Ishikawa (cell line): ENCODE data around the gene PCSK4.
A peak's percentile ranks its signal among the peaks of the same experiment; 100 is the strongest.

Experiments used
- CEBPB ChIP-seq: IDR thresholded peaks from 2 replicates; pipeline ENCODE4 v1.6.1; 2012
- CREB1 ChIP-seq: IDR thresholded peaks from 2 replicates; pipeline ENCODE4 v1.6.1; 2012; ENCODE audit warnings: low read depth
- EGR1 ChIP-seq: IDR thresholded peaks from 2 replicates; pipeline ENCODE4 v1.6.1; 2012
- EP300 ChIP-seq: IDR thresholded peaks from 2 replicates; pipeline ENCODE4 v1.6.1; 2012; ENCODE audit warnings: borderline replicate concordance
- FOXM1 ChIP-seq: IDR thresholded peaks from 2 replicates; pipeline ENCODE4 v1.6.1; 2012; ENCODE audit warnings: low read depth, borderline replicate concordance
- NFIC ChIP-seq: IDR thresholded peaks from 2 replicates; pipeline ENCODE4 v1.6.1; 2012
- RAD21 ChIP-seq: IDR thresholded peaks from 2 replicates; pipeline ENCODE4 v1.6.1; 2012; ENCODE audit warnings: low read depth
- TAF1 ChIP-seq: IDR thresholded peaks from 2 replicates; pipeline ENCODE4 v1.6.1; 2012; ENCODE audit warnings: low read depth, mild to moderate bottlenecking
- TCF12 ChIP-seq: IDR thresholded peaks from 2 replicates; pipeline ENCODE4 v1.6.1; 2012; ENCODE audit warnings: low read depth
- TEAD4 ChIP-seq: IDR thresholded peaks from 2 replicates; pipeline ENCODE4 v1.6.1; 2012
- YY1 ChIP-seq: IDR thresholded peaks from 2 replicates; pipeline ENCODE4 v1.6.1; 2012; ENCODE audit warnings: low read depth
- ZBTB7A ChIP-seq: IDR thresholded peaks from 2 replicates; pipeline ENCODE4 v1.6.1; 2012; ENCODE audit warnings: low read depth
- TF ChIP-seq, protein P1 (sequence below): IDR thresholded peaks from 2 replicates; pipeline ENCODE4 v1.6.1; 2012
- TF ChIP-seq, protein P2 (sequence below): IDR thresholded peaks from 2 replicates; pipeline ENCODE4 v1.6.1; 2012

The PCSK4 gene

DNA sequence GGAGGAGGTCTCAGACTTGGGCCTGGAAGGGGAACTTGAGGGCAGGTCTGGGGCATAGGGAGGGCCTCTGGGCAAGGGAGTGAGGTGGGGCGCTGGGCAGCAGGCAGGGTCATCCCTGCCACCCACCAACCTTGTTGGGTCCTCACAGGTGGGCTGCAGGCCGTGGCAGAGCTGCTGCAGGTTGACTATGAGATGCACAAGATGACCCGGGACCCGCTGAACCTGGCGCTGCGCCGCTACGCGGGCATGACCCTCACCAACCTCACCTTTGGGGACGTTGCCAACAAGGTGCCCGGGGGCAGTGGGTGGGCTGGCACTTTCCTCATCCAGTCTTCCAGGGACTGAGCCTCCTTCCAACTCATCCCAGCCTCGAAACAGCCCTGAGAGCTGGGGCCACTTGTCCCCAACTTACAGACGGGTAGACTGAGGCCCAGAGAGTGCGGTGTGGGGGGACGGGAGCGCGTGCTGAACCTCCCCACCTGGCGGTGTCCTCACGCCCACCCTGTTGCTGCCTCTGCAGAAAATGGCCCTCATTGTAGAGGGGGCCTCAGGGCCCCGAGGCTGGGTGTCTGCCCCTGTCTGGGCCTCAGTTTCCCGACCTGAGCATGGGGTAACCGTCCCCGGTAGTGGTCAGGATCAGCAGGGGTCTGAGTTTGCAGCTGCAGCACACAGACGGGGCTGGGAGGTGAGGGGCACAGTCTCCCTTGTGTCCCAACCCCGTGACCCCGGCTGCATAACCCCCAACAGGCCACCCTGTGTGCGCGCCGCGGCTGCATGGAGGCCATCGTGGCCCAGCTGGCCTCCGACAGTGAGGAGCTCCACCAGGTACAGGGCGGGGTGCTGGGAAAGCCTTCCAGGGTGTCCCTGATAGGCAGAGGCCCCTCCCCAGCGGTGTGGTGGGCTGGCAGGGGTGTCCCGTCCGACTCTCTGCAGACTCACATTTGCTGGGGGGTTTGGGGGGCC is 29.8 kb downstream of the PCSK4 start:
- TF ChIP-seq CREB1 (no peak), ZBTB7A (no peak), TCF12 (no peak), EGR1 (no peak), TAF1 (no peak), FOXM1 (no peak)
- TF ChIP-seq, protein P1, sequence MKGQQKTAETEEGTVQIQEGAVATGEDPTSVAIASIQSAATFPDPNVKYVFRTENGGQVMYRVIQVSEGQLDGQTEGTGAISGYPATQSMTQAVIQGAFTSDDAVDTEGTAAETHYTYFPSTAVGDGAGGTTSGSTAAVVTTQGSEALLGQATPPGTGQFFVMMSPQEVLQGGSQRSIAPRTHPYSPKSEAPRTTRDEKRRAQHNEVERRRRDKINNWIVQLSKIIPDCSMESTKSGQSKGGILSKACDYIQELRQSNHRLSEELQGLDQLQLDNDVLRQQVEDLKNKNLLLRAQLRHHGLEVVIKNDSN: no peak

DNA sequence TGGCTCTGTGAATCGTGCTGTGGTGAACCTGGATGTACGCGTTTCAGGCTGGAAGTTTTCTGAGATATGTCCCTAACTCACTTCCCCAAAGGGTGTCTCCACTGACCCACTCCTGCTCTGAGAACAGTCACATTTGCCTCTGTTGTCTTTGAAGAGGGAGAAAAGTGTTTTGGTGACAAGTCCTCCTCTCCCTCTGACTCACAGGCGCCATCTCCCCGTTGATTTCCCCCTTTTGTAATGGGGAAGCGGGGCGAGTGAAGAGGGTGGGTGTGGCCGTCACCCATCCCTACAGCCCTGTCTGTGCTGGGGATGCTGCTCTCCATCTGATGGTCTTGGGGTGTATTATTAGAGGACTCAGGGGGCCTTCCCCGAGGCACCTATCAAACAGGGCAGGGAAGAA is 30.7 kb downstream of the PCSK4 start:
- TF ChIP-seq, protein P2, sequence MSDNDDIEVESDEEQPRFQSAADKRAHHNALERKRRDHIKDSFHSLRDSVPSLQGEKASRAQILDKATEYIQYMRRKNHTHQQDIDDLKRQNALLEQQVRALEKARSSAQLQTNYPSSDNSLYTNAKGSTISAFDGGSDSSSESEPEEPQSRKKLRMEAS: no peak
- no peak for TF ChIP-seq EP300

DNA sequence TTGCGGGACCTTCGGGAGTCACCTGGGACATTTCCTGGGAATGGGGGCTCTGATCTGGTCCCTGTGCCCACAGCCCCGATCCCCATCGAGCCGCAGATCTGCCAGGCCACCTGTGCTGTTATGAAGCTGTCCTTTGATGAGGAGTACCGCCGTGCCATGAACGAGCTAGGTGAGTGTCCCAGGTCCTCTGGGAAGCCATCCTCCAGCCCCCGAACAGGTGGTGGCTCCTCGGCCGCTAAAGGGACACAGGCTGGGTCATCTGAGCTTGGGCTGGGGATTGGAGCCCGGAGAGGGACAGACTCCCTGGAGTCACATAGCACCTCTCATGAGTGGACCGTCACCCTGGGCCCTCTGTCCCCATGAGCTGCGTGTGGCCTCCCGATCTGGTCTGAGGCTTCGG is 32.3 kb downstream of the PCSK4 start:
- TF ChIP-seq NFIC (no peak), CEBPB (no peak), FOXM1 (no peak), EGR1 (no peak), TCF12 (no peak), YY1 (no peak), ZBTB7A (no peak), RAD21 (no peak), TEAD4 (no peak)

DNA sequence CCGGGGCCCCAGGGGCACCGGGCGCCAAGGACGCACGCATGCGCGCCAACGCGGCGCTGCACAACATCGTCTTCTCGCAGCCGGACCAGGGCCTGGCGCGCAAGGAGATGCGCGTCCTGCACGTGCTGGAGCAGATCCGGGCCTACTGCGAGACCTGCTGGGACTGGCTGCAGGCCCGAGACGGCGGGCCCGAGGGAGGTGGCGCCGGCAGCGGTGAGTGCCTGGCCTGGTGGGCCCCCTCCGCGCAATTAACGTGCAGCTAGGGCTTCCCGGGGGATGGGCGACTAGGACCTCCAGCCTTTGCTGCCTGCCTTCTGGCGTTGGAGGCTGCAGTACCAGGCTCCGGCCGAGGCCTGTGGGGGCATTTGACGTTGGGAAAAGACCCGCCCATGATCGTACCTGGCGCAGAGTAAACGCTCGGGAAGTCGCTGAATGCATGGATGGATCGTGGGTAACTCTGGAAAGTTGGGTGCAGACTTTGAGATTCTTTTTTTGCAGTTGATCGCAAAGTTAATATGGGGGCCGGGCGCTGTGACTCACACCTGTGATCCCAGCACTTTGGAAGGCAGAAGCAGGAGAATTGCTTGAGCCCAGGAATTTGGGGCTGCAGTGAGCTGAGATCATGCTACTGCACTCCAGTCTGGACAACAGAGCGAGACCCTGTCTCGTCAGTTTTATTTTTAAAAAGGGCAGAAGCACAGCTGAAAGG is 33.0 kb downstream of the PCSK4 start:
- TF ChIP-seq RAD21 (no peak), TCF12 (no peak), FOXM1 (no peak), EGR1 (no peak), CEBPB (no peak), NFIC (no peak), CREB1 (no peak), YY1 (no peak), EP300 (no peak)
- TF ChIP-seq, protein P2: no peak
- TF ChIP-seq, protein P1: no peak

DNA sequence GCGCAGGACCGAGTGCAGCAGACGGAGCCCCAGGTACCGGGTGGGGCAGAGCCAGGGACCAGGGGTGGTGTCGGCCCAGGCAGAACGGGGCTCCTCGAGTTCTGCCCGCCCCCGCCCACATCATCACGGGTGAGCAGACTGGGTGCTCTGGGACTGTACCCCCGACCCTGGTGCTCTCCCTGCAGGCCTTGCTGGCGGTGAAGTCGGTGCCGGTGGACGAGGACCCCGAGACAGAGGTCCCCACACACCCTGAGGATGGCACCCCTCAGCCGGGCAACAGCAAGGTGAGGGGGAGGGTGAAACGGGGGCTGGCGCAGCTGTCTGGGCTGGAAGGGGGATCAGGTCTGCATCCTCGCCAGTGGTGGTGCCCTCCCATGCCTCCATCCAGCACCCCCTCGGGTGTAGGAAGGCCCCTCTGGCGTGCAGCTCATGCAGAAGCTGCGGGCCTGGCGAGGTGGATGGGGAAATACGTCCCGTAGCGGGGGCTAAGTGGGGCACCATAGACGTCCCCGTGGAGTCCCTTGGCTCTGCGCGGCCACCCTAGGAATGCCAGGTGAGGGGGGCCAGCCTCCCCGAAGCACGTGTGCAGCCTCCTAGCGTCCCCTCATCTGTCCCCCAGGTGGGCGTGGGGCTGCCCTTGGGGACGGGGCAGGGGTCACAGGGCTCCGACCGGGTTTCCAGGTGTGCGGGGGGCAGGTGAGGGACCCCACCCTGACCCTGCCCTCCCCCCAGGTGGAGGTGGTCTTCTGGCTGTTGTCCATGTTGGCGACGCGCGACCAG is 33.8 kb downstream of the PCSK4 start:
- no peak for TF ChIP-seq YY1
- no peak for TF ChIP-seq NFIC
- 0 out of 2 replicates have a peak, but pooled peaks have one; percentile 11 for TF ChIP-seq TCF12
- no peak for TF ChIP-seq FOXM1

DNA sequence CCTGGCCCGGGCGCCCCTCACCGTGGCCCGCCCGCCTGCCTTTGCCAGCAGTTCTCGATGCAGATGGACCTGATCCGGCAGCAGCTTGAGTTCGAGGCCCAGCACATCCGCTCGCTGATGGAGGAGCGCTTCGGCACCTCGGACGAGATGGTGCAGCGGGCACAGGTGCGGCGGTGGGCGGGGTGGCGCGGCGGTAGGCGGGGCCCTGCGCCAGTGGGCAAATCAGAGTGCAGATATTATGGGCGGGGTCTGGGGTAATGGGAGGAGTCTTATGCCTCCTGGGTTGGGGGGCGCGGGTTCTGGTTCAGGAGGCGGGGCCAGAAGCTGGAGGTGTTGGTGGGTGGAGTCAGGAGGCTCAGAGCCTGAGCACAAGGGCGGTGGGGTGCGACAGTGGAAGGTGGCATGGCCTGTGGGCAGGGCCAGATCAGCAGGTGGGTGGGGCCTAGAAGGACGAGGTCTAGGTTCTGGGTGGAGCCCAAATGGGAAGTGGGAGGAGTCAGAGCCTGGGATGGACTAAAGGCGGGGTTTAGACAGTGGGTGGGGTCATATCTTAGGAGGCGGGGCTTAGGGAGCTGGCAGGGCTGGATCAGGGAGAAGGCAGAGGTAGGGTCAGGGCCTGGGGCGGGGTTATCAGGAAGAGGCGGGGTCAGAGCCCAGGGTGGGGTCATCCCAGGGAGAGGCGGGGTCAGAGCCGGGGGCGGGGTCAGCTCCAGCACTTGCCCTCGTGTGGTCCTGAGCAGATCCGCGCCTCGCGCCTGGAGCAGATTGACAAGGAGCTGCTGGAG is 34.6 kb downstream of the PCSK4 start:
- TF ChIP-seq RAD21 (no peak), CEBPB (no peak)
- TF ChIP-seq, protein P2: peak; percentile 97

DNA sequence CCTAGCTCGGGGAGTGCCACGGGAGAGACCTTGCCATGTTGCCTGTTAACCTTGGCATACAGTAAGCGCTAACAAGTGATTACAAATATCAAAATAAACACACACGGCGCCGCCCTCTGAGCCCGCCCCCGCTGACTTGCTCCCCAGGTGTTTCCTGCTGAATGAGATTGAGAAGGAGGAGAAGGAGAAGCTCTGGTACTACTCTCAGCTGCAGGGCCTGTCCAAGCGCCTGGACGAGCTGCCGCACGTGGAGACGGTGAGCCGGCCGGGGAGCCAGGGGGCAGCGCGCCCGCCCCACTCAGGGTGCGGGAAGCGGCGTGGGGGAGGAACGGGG is 35.2 kb downstream of the PCSK4 start:
- TF ChIP-seq EGR1: 0 out of 2 replicates have a peak, but pooled peaks have one; percentile 36
- TF ChIP-seq TAF1: no peak

DNA sequence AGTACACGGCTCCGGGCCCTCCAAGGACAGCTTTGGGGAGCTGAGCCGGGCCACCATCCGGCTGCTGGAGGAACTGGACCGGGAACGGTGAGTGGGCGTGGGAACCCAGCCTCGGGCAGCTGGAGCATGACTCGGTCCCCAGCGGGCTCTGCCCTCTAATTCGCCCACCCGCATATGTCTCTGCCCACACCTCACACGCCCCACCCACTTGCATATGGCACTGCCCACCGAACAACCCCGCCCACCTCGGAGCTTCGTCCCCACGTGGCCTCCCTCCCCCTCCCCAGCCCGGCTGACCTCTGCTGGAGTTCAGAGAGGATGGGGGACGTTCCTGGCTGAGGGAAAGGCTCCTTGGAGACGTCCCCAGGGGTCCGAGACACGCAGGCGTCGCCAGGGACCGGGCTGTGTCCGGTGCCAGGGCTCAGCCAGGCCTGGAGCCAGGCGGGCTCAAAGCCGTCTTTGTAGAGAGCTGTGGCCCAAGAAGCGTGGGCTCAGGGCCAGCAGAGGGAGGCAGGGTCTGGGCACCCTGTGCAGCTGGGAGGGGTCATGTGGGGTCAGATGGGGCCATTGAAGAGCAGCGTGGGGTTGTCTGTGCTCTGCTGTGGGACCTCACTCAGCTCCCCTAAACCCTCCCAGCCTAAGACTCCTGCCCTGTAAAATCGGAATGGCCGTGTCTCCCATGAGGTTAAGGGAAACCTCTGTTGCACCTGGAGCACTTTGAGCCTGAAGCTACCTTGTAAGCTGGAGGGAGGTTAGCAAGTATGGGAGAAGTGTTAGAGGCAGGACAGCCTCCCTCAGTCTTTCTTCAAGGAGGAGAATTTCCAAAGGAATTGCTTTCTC is 36.4 kb downstream of the PCSK4 start:
- TF ChIP-seq, protein P1: peak; percentile 68
- TF ChIP-seq, protein P2: peak; percentile 88
- TF ChIP-seq EGR1 (peak; percentile 86), TCF12 (no peak), EP300 (no peak), TEAD4 (no peak)
